GM15510 (cell line): Measurements from ENCODE around the gene TAF11L14.

ENCODE experiments used
- POLR2A ChIP-seq: IDR thresholded peaks from 3 replicates; pipeline ENCODE4 v1.6.1; 2011; ENCODE audit warnings: borderline replicate concordance; ENCODE audit not compliant: insufficient read length; ENCODE audit errors: extremely low read depth

TAF11L14 gene

DNA sequence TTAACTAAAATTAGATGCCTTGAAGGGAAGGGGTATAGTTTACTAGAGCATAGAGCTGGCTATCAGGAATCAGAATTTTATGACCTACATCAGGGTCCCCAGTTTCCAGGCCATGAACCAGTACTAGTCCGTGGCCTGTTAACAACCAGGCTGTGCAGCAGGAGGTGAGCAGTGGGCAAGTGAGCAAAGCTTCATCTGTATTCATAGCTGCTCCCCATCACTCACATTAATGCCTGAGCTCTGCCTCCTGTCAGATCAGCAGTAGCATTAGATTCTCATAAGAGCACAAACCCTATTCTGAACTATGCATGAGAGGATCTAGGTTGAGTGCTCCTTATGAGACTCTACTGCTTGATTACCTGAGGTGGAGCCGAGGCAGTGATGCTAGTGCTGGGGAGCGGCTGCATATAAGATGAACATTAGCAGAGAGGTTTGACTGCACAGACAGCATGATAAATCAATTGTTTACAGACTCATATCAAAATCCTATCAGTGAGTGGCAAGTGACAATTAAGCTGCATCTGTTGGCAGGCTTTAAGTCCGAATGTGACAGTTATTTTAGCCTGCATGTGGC lies 44.6 kb downstream of the TAF11L14 start:
- no peak for TF ChIP-seq POLR2A

DNA sequence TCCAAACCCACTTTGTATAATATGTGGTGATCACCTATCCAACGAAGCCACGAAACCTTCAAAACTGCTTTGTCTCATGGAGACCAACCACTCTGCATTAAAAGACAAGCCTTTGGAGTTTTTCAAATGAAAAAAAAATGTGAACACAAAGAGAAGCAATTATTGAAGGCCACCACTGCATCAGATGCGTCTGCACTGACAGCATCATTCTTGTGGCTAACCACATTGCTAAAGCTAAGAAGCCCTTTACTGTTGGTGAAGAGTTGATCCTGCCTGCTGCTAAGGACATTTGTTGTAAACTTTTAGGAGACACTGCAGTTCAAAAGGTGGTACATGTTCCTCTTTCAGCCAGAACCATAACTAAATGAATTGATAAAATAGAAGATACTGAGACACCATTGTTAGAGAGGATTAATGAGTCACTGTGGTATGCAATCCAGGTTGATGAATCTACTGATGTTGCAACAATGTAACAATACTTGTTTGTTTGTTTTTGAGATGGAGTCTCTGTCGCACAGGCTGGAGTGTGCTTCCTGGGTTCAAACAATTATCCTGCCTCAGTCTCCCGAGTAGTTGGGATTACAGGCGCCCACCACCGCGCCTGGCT lies 45.4 kb downstream of the TAF11L14 start:
- TF ChIP-seq POLR2A = no peak

DNA sequence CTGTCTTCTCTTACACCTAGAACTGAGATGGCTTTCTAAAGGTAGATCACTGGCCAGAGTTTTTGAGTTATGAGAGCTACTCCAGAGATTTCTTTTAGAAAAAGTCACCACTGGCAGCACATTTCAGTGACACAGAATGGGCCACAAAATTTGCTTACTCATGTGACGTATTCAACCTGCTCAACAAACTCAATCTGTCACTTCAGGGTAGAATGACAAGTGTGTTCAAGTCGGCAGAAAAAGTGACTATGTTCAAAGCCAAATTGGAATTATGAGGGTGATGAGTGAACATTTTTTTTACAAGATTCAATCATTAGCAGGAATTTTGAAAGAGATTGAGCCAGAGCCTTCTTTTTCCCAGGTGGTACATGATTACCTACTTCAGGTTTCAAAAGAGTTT lies 46.5 kb downstream of the TAF11L14 start:
- TF ChIP-seq POLR2A = no peak
